Smooth muscle cell of the coronary artery (primary cell): ENCODE measurements around the gene KLK12. TPM values are rescaled to one million over a fixed set of nuclear protein-coding genes. Genes with fewer than 3 reads are reported as not detected.

Source experiments
- total RNA-seq: library from RNA; depleted of rRNA; stranded (reverse); fragments of >200 nt; gene quantifications from 2 replicates; pipeline ENCODE4 v1.2.3, GENCODE V29; 2014; ENCODE audit warnings: low replicate concordance

The KLK12 gene, protein sequence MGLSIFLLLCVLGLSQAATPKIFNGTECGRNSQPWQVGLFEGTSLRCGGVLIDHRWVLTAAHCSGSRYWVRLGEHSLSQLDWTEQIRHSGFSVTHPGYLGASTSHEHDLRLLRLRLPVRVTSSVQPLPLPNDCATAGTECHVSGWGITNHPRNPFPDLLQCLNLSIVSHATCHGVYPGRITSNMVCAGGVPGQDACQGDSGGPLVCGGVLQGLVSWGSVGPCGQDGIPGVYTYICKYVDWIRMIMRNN
- not detected in 2 replicates for total RNA-seq

DNA sequence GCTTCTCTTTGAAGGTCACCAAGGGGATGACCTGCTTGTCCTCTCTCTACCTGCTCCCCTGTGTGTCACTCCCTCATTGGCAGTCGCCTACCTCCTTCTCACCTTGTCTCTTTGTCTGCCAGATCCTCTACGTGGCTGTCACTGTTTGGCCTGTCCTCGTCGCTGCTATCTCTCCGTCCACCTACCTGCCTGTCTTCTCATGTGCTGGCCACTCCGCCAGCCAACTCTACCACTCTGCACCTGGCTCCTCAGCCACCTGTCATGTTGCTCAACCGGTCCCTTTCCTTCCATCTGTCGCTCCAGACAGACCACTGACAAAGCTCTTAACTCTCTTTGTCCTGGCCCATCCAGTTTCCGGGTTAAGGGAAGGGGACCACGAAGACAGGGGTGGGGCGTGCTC, at the start of gene KLK12:
TSS of gene KLK12 (minus strand) at position 299 of the 400 bp plus-strand sequence. CDS start 381 bp downstream, outside the sequence.

GRCh38 chr19:51082611-51083010, 47.8 kb upstream of the KLK12 start, which contains the start of gene KLK14:
KLK14 (minus strand) TSS chr19:51082887; CDS start chr19:51082614, 273 bp downstream.

GRCh38 chr19:51064534-51065220, 29.9 kb upstream of the KLK12 start, which contains the start of gene KLK13:
KLK13 (minus strand) TSS chr19:51065092; CDS start chr19:51065067, 25 bp downstream.

GRCh38 chr19:51026554-51026831, 8.3 kb downstream of the KLK12 start, which contains the start of gene KLK11:
KLK11 (minus strand) TSS chr19:51026616; CDS start chr19:51025631, 985 bp downstream.

GRCh38 chr19:51019544-51019925, 15.3 kb downstream of the KLK12 start, which contains the start of gene KLK10:
KLK10 (minus strand) TSS chr19:51019709; CDS start chr19:51019130, 579 bp downstream.

DNA sequence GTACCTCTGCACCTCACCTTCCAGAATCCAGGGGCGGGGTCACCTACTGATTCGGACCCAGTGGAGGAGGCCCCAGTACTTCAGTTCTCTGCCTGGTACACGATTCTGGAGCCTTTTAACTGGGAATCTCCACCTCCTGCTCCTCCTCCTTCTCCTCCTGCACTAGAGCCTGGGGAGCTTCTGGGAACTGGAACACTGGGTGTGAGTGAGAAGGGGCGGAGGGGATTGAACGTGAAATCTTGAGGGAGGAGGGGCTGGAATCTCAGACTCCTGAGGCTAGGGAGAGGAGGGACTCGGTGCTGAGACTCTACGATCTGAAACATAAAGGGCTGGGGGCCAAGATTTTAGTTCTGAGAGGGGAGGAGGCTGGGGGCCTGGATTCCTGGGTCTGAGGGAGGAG, 33.3 kb downstream of the KLK12 start, which contains the start of gene KLK8:
TSS of gene KLK8 (minus strand) at position 90 of the 400 bp plus-strand sequence. CDS start 437 bp downstream, outside the sequence.

GRCh38 chr19:50983625-50984292, 51.0 kb downstream of the KLK12 start, which contains the start of gene KLK7:
KLK7 (minus strand) TSS chr19:50983917; CDS start chr19:50982399, 1,518 bp downstream.

Other genes starting within 250 kb of the KLK12 start
- not detected in 2 replicates for gene ACP4, start 244.6 kb downstream of the KLK12 start, total RNA-seq
- not detected in 2 replicates for gene KLK1, start 211.2 kb downstream of the KLK12 start, total RNA-seq
- not detected in 2 replicates for gene KLK15, start 201.4 kb downstream of the KLK12 start, total RNA-seq
- gene KLK3, start 180.1 kb downstream of the KLK12 start, total RNA-seq: not detected in 2 replicates
- not detected in 2 replicates for gene KLK2, start 161.6 kb downstream of the KLK12 start, total RNA-seq
- gene KLK4, start 123.6 kb downstream of the KLK12 start, total RNA-seq: not detected in 2 replicates
- gene KLK5, start 82.0 kb downstream of the KLK12 start, total RNA-seq: not detected in 2 replicates
- 0.08 TPM in 1 of 2 replicates, not detected in the other for gene KLK6, start 65.4 kb downstream of the KLK12 start, total RNA-seq
- gene KLK7, start 51.1 kb downstream of the KLK12 start, total RNA-seq: not detected in 2 replicates
- not detected in 2 replicates for gene KLK8, start 33.4 kb downstream of the KLK12 start, total RNA-seq
- not detected in 2 replicates for gene KLK10, start 15.3 kb downstream of the KLK12 start, total RNA-seq
- gene KLK11, start 8.4 kb downstream of the KLK12 start, total RNA-seq: not detected in 2 replicates
- gene KLK13, start 30.1 kb upstream of the KLK12 start, total RNA-seq: not detected in 2 replicates
- gene KLK14, start 47.9 kb upstream of the KLK12 start, total RNA-seq: not detected in 2 replicates
- gene CTU1, start 73.4 kb upstream of the KLK12 start, total RNA-seq: 1.9 and 5.3 TPM in 2 replicates
- gene SIGLEC9, start 89.9 kb upstream of the KLK12 start, total RNA-seq: not detected in 2 replicates
- gene SIGLEC7, start 107.3 kb upstream of the KLK12 start, total RNA-seq: not detected in 2 replicates
- gene CD33, start 190.1 kb upstream of the KLK12 start, total RNA-seq: not detected in 2 replicates
- gene SIGLECL1, start 216.1 kb upstream of the KLK12 start, total RNA-seq: not detected in 2 replicates